ENCODE results near the gene SPIRE2. TPM values are rescaled to one million over a fixed set of nuclear protein-coding genes. Genes with fewer than 3 reads are reported as not detected.

SPIRE2 gene
- total and polyA plus RNA-seq, 2 donors (not counting 1 experiment from before 2014, with no cell fraction given), result 0.98 to 2.0 TPM

- Histone ChIP-seq H2AFZ (ENCODE audit: insufficient read depth, low read depth, low read length, poor library complexity, severe bottlenecking) (no peak overlapping the region), H3K27ac (ENCODE audit: low read length in 2 of 2) (no peak overlapping the region), H3K9ac (ENCODE audit: low read length) (no peak overlapping the region), H3K4me2 (replicated peaks; ENCODE audit: low read depth, low read length, poor library complexity, severe bottlenecking) (no peak overlapping the region), H3K4me3 (ENCODE audit: control extremely low read depth in 1 of 5, extremely low read depth in 1 of 5, insufficient read depth in 1 of 5, low read depth in 2 of 5, low read length in 4 of 5) (no peak overlapping the region), H3K4me1 (ENCODE audit: control insufficient read depth in 2 of 2, insufficient read depth in 2 of 2, low read length in 2 of 2) (peaks cover 14 to 19% of the 10 kb centered on the region in 2 donors), H3K9me3 (ENCODE audit: control extremely low read depth in 1 of 3, control insufficient read depth in 2 of 3, insufficient read depth in 1 of 3, low read length in 2 of 3) (peaks cover 0 to 17% (median 7%) of the 10 kb centered on the region in 3 donors), H3K36me3 (replicated peaks in 1 of 2; ENCODE audit: control extremely low read depth in 1 of 2, control insufficient read depth in 1 of 2, extremely low read depth in 1 of 2, insufficient read depth in 2 of 2, low read length in 1 of 2) (peaks cover 0 to 7% of the 10 kb centered on the region in 2 experiments), H3K79me2 (ENCODE audit: control insufficient read depth, insufficient read depth, low read length) (peaks cover 21% of the 10 kb centered on the region), H3K27me3 (replicated peaks in 1 of 4; ENCODE audit: control extremely low read depth in 1 of 4, control insufficient read depth in 3 of 4, insufficient read depth in 4 of 4, low read length in 3 of 4) (no peaks in the 10 kb centered on the region), H4K20me1 (ENCODE audit: control insufficient read depth, insufficient read depth, low read length, poor library complexity, severe bottlenecking) (peaks cover 16% of the 10 kb centered on the region)
- no peak for DNase-seq
- no peaks in the 10 kb centered on the region for H3K9me3 Mint-ChIP-seq (ENCODE audit: insufficient read depth)
- no peak overlapping the region for H3K4me3 Mint-ChIP-seq
- no peak overlapping the region for H3K27ac Mint-ChIP-seq
- intact Hi-C loops (cut with micrococcal nuclease), result no loop called here
- POLR2A ChIA-PET, result no interaction called here
- ATAC-seq (ENCODE audit: low read depth), result no peak
- H3K27me3 Mint-ChIP-seq, result no peaks in the 10 kb centered on the region
- WGBS (ENCODE audit: insufficient coverage), result 97% methylated on average over 5 of the region's 6 CpGs
- TF ChIP-seq EZH2 (IDR thresholded peaks at IDR 0.05; ENCODE audit: borderline replicate concordance, insufficient read depth, low read depth, low read length, poor library complexity, severe bottlenecking), result no peak
- TF ChIP-seq, protein P1, sequence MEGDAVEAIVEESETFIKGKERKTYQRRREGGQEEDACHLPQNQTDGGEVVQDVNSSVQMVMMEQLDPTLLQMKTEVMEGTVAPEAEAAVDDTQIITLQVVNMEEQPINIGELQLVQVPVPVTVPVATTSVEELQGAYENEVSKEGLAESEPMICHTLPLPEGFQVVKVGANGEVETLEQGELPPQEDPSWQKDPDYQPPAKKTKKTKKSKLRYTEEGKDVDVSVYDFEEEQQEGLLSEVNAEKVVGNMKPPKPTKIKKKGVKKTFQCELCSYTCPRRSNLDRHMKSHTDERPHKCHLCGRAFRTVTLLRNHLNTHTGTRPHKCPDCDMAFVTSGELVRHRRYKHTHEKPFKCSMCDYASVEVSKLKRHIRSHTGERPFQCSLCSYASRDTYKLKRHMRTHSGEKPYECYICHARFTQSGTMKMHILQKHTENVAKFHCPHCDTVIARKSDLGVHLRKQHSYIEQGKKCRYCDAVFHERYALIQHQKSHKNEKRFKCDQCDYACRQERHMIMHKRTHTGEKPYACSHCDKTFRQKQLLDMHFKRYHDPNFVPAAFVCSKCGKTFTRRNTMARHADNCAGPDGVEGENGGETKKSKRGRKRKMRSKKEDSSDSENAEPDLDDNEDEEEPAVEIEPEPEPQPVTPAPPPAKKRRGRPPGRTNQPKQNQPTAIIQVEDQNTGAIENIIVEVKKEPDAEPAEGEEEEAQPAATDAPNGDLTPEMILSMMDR (IDR thresholded peaks at IDR 0.05), result no peak
- CTCF ChIA-PET, result interaction anchor here (0.7 kb wide), 1 partner anchor 29 kb away, joined by 3 read pairs; no protein-coding TSS in a partner anchor
- peaks cover 12% of the 10 kb centered on the region for H3K4me1 Mint-ChIP-seq
Observed at GRCh38 chr16:89870440-89870839, 42.2 kb downstream of the SPIRE2 start.

- no peak overlapping the region for H3K27ac ChIP-seq (ENCODE audit: low read length in 2 of 2)
- intact Hi-C loops (cut with micrococcal nuclease), result no loop called here
- H3K9me3 Mint-ChIP-seq (ENCODE audit: insufficient read depth), result no peaks in the 10 kb centered on the region
- H3K4me1 Mint-ChIP-seq, result peaks cover 14% of the 10 kb centered on the region
- no peaks in the 10 kb centered on the region for H3K27me3 Mint-ChIP-seq
- H3K4me3 ChIP-seq (ENCODE audit: control extremely low read depth in 1 of 5, extremely low read depth in 1 of 5, insufficient read depth in 1 of 5, low read depth in 2 of 5, low read length in 4 of 5), result no peak overlapping the region
- 89% methylated on average over 3 of the region's 9 CpGs for WGBS (ENCODE audit: insufficient coverage)
- peak overlapping the region; percentile 20 for H3K27ac Mint-ChIP-seq
- H4K20me1 ChIP-seq (ENCODE audit: control insufficient read depth, insufficient read depth, low read length, poor library complexity, severe bottlenecking), result peaks cover 27% of the 10 kb centered on the region
- no peak overlapping the region for H2AFZ ChIP-seq (ENCODE audit: insufficient read depth, low read depth, low read length, poor library complexity, severe bottlenecking)
- H3K4me3 Mint-ChIP-seq, result peak overlapping the region; percentile 95
- no peak overlapping the region for H3K4me2 ChIP-seq (replicated peaks; ENCODE audit: low read depth, low read length, poor library complexity, severe bottlenecking)
- no peak overlapping the region for H3K9ac ChIP-seq (ENCODE audit: low read length)
- peaks cover 14 to 19% of the 10 kb centered on the region in 2 donors for H3K4me1 ChIP-seq (ENCODE audit: control insufficient read depth in 2 of 2, insufficient read depth in 2 of 2, low read length in 2 of 2)
- ChIA-PET POLR2A (no interaction called here), CTCF (interaction anchor here (3.8 kb wide), 1 partner anchor 10 kb away, joined by 40 read pairs; no protein-coding TSS in a partner anchor)
- no peak for ATAC-seq (ENCODE audit: low read depth)
- H3K36me3 ChIP-seq (replicated peaks in 1 of 2; ENCODE audit: control extremely low read depth in 1 of 2, control insufficient read depth in 1 of 2, extremely low read depth in 1 of 2, insufficient read depth in 2 of 2, low read length in 1 of 2), result peaks cover 0 to 14% of the 10 kb centered on the region in 2 experiments
- H3K79me2 ChIP-seq (ENCODE audit: control insufficient read depth, insufficient read depth, low read length), result peaks cover 36% of the 10 kb centered on the region
- DNase-seq, result no peak
- H3K9me3 ChIP-seq (ENCODE audit: control extremely low read depth in 1 of 3, control insufficient read depth in 2 of 3, insufficient read depth in 1 of 3, low read length in 2 of 3), result peaks cover 0 to 17% (median 7%) of the 10 kb centered on the region in 3 donors
- no peaks in the 10 kb centered on the region for H3K27me3 ChIP-seq (replicated peaks in 1 of 4; ENCODE audit: control extremely low read depth in 1 of 4, control insufficient read depth in 3 of 4, insufficient read depth in 4 of 4, low read length in 3 of 4)
- TF ChIP-seq EZH2 (IDR thresholded peaks at IDR 0.05; ENCODE audit: borderline replicate concordance, insufficient read depth, low read depth, low read length, poor library complexity, severe bottlenecking), result no peak
- TF ChIP-seq, protein P1 (IDR thresholded peaks at IDR 0.05), result no peak
Observed at GRCh38 chr16:89871895-89872294, 43.6 kb downstream of the SPIRE2 start.
